H1 (cell line): Measurements from ENCODE around the gene PPA1. TPM values are rescaled to one million over a fixed set of nuclear protein-coding genes. Genes with fewer than 3 reads are reported as not detected.

Source experiments
- CTCF ChIA-PET: fragments of 300-600 bp; sonication (Branson Sonifier 250); formaldehyde crosslinking; loops from one replicate; lab custom pipeline; 2021; ENCODE audit not compliant: partially characterized antibody; lab: Charles Lee
- POLR2A ChIA-PET: fragments of 300-600 bp; sonication (Branson Sonifier 250); formaldehyde crosslinking; loops from one replicate; lab custom pipeline; 2021; ENCODE audit warnings: inconsistent platforms; ENCODE audit not compliant: partially characterized antibody; lab: Charles Lee
- DNase-seq, 2 experiments: peaks; one replicate each; pipeline versions ENCODE4 v3.0.0 to v3.0.0-alpha.2; 2010 to 2022; ENCODE audit warnings: low spot score in 2 of 2, low read depth in 1 of 2, mixed read lengths in 1 of 2
- FAIRE-seq: peaks from 2 replicates; lab custom pipeline; 2011; peaks lifted over from hg19 to GRCh38; lab: Jason Lieb, UNC
- H2AFZ ChIP-seq: 2 replicates; pipeline ENCODE4 v1.8.1; 2012; ENCODE audit warnings: low read length, inconsistent platforms
- H2AK5ac ChIP-seq: 2 replicates; pipeline ENCODE4 v1.6.1; 2013; ENCODE audit warnings: low read depth, low read length
- H2BK120ac ChIP-seq: replicated peaks from 2 replicates; pipeline ENCODE3; 2013; ENCODE audit warnings: low read depth, low read length, inconsistent platforms
- H2BK12ac ChIP-seq: 2 replicates; pipeline ENCODE4 v1.6.1; 2013; ENCODE audit warnings: low read depth, low read length
- H2BK15ac ChIP-seq: 2 replicates; pipeline ENCODE4 v1.6.1; 2013; ENCODE audit warnings: low read length
- H2BK20ac ChIP-seq: 2 replicates; pipeline ENCODE4 v1.6.1; 2013; ENCODE audit warnings: low read length
- H2BK5ac ChIP-seq: 2 replicates; pipeline ENCODE4 v1.6.1; 2013; ENCODE audit warnings: low read depth, low read length
- H3K14ac ChIP-seq: 2 replicates; pipeline ENCODE4 v1.6.1; 2013; ENCODE audit warnings: inconsistent platforms; ENCODE audit not compliant: insufficient read length
- H3K18ac ChIP-seq: 2 replicates; pipeline ENCODE4 v1.6.1; 2013; ENCODE audit warnings: low read length; ENCODE audit errors: extremely low read depth
- H3K23ac ChIP-seq: 2 replicates; pipeline ENCODE4 v1.6.1; 2013; ENCODE audit warnings: inconsistent platforms; ENCODE audit not compliant: insufficient read length
- H3K23me2 ChIP-seq: 2 replicates; pipeline ENCODE4 v1.6.1; 2013; ENCODE audit warnings: low read depth, low read length
- H3K27ac ChIP-seq: 2 replicates; pipeline ENCODE4 v1.6.1; 2011; ENCODE audit warnings: low read depth, low read length, inconsistent platforms
- H3K27me3 ChIP-seq, 4 experiments: replicated peaks in 1 of 4; 1 replicate in 1 of 4; 2 replicates in 3 of 4; pipeline versions ENCODE4 v1.6.1 to v1.8.1; 2011 to 2013; ENCODE audit warnings: low read length in 3 of 4, mild to moderate bottlenecking in 3 of 4, inconsistent platforms in 2 of 4, mixed read lengths in 2 of 4, moderate library complexity in 1 of 4; ENCODE audit not compliant: control insufficient read depth in 3 of 4, insufficient read depth in 3 of 4; ENCODE audit errors: extremely low read depth in 1 of 4
- H3K36me3 ChIP-seq, 4 experiments: 2 replicates each; pipeline versions ENCODE4 v1.6.1 to v1.8.1; 2011 to 2013; ENCODE audit warnings: mild to moderate bottlenecking in 4 of 4, low read length in 3 of 4, moderate library complexity in 2 of 4, control low read depth in 1 of 4, inconsistent platforms in 1 of 4; ENCODE audit not compliant: insufficient read depth in 4 of 4, control insufficient read depth in 2 of 4
- H3K4ac ChIP-seq: replicated peaks from 2 replicates; pipeline ENCODE3; 2013; ENCODE audit warnings: low read length, low read depth, mixed read lengths, inconsistent platforms; ENCODE audit not compliant: insufficient read length
- H3K4me1 ChIP-seq, 4 experiments: replicated peaks in 1 of 4; 1 replicate in 1 of 4; 2 replicates in 3 of 4; pipeline versions ENCODE4 v1.6.1 to v1.8.1; 2011 to 2013; ENCODE audit warnings: low read length in 3 of 4, inconsistent platforms in 2 of 4, mixed read lengths in 1 of 4; ENCODE audit not compliant: insufficient read depth in 4 of 4, control insufficient read depth in 3 of 4
- H3K4me2 ChIP-seq, 2 experiments: 2 replicates each; pipeline versions ENCODE4 v1.6.1 to v1.8.1; 2011 to 2013; ENCODE audit warnings: low read depth in 2 of 2, low read length in 2 of 2, control low read depth in 1 of 2, inconsistent platforms in 1 of 2, mild to moderate bottlenecking in 1 of 2; ENCODE audit not compliant: insufficient read depth in 1 of 2
- H3K4me3 ChIP-seq, 4 experiments: fragments of 200-600, 300-600 bp in 1 of 4; sonication (generic), shearing (Covaris generic), sonication (Bioruptor Twin) in 1 of 4; 2 replicates each; pipeline versions ENCODE4 v1.5.1 to v1.8.1; 2011 to 2016; ENCODE audit warnings: low read length in 4 of 4, low read depth in 3 of 4, control low read depth in 2 of 4, inconsistent platforms in 2 of 4, mild to moderate bottlenecking in 2 of 4, mixed read lengths in 1 of 4, moderate library complexity in 1 of 4; ENCODE audit not compliant: insufficient read depth in 2 of 4; ENCODE audit errors: extremely low read depth in 1 of 4
- H3K56ac ChIP-seq: replicated peaks from 2 replicates; pipeline ENCODE3; 2013; ENCODE audit warnings: low read depth, mild to moderate bottlenecking, mixed read lengths, low read length, inconsistent platforms; ENCODE audit not compliant: insufficient read length
- H3K79me1 ChIP-seq: 2 replicates; pipeline ENCODE4 v1.6.1; 2013; ENCODE audit warnings: low read depth, low read length, control low read depth
- H3K79me2 ChIP-seq, 2 experiments: 2 replicates each; pipeline versions ENCODE4 v1.6.1 to v1.8.1; 2012 to 2013; ENCODE audit warnings: low read length in 2 of 2, mild to moderate bottlenecking in 2 of 2, inconsistent platforms in 1 of 2; ENCODE audit not compliant: insufficient read depth in 2 of 2, control insufficient read depth in 1 of 2
- H3K9ac ChIP-seq, 4 experiments: replicated peaks in 1 of 4; 1 replicate in 1 of 4; 2 replicates in 3 of 4; pipeline versions ENCODE4 v1.6.1 to v1.8.1; 2011 to 2013; ENCODE audit warnings: low read depth in 3 of 4, low read length in 3 of 4, control low read depth in 2 of 4, mild to moderate bottlenecking in 2 of 4, moderate library complexity in 2 of 4, inconsistent platforms in 1 of 4; ENCODE audit errors: extremely low read depth in 1 of 4
- H3K9me3 ChIP-seq, 2 experiments: 2 replicates each; pipeline versions ENCODE4 v1.6.1 to v1.8.1; 2012 to 2013; ENCODE audit warnings: mild to moderate bottlenecking in 2 of 2, moderate library complexity in 2 of 2, control low read depth in 1 of 2, inconsistent platforms in 1 of 2, low read depth in 1 of 2, low read length in 1 of 2, mixed read lengths in 1 of 2; ENCODE audit not compliant: insufficient read depth in 2 of 2
- H4K20me1 ChIP-seq, 2 experiments: replicated peaks in 1 of 2; 2 replicates each; pipeline versions ENCODE3 to v1.8.1; 2011 to 2013; ENCODE audit warnings: inconsistent platforms in 2 of 2, low read length in 2 of 2, mild to moderate bottlenecking in 1 of 2; ENCODE audit not compliant: insufficient read depth in 2 of 2, control insufficient read depth in 1 of 2
- H4K5ac ChIP-seq: 2 replicates; pipeline ENCODE4 v1.6.1; 2013; ENCODE audit warnings: low read length, low read depth, mixed read lengths, inconsistent platforms; ENCODE audit not compliant: insufficient read length
- H4K8ac ChIP-seq: 2 replicates; pipeline ENCODE4 v1.8.0; 2013; ENCODE audit warnings: mild to moderate bottlenecking, moderate library complexity, low read length, inconsistent platforms; ENCODE audit not compliant: insufficient read depth; ENCODE audit errors: extremely low read depth
- H4K91ac ChIP-seq: replicated peaks from 2 replicates; pipeline ENCODE3; 2013; ENCODE audit warnings: low read length, mixed read lengths, inconsistent platforms; ENCODE audit not compliant: insufficient read length
- CREB1 ChIP-seq: IDR thresholded peaks from 2 replicates; pipeline ENCODE4 v1.6.1; 2012; ENCODE audit warnings: inconsistent platforms
- E2F6 ChIP-seq: IDR thresholded peaks from 2 replicates; pipeline ENCODE4 v1.6.1; 2012; ENCODE audit warnings: inconsistent platforms
- SUZ12 ChIP-seq: fragments of 200-600 bp; sonication (generic); IDR thresholded peaks from 2 replicates; pipeline ENCODE4 v1.6.1; 2012; ENCODE audit warnings: mild to moderate bottlenecking, inconsistent platforms, low read length, moderate library complexity, mixed read lengths
- WGBS, 2 experiments: shearing (Covaris generic) in 1 of 2; methylation state at CpG; one replicate each; pipeline versions ENCODE4 v1.1.6 to v1.1.7; 2013 to 2015; ENCODE audit warnings: low lambda C conversion rate in 2 of 2, mixed read lengths in 2 of 2, inconsistent platforms in 1 of 2, low coverage in 1 of 2, missing lambda C conversion rate in 1 of 2; ENCODE audit not compliant: insufficient replicate concordance in 2 of 2, insufficient coverage in 1 of 2, insufficient read length in 1 of 2; ENCODE audit errors: extremely low coverage in 1 of 2, missing lambda C conversion rate in 1 of 2; 5-methylcytosine and 5-hydroxymethylcytosine counted together
- polyA plus RNA-seq, 7 experiments: library from polyadenylated mRNA; depleted of rRNA in 3 of 7; stranded (reverse) in 5 of 7; unstranded in 2 of 7; fragments of >200 nt in 5 of 7; fragments of 200-250 nt in 2 of 7; gene quantifications; 1 replicate in 5 of 7; 2 replicates in 1 of 7; 4 replicates in 1 of 7; pipeline versions ENCODE4 v1.2.1 to v1.2.3, GENCODE V29; 2011 to 2013; ENCODE audit warnings: missing spikeins in 2 of 7, mixed read lengths in 2 of 7
- total RNA-seq: library from RNA; stranded (reverse); fragmentation: NEBNext Ultra II Directional; extraction: Animal tissue kit (Norgen Biotek cat#: 25700); gene quantifications from 2 replicates; pipeline ENCODE4 v1.2.1, GENCODE V29; 2021

Gene PPA1
- total and polyA plus RNA-seq, 2 of the 8 experiments (the other 6 are each of a cell fraction or from before 2014, with no cell fraction given), result 77.0 to 191 TPM

- no peak overlapping the region for H2BK120ac ChIP-seq
- H3K27ac ChIP-seq, result no peak overlapping the region
- no peak overlapping the region for H3K56ac ChIP-seq
- no peaks in the 10 kb centered on the region for H3K79me1 ChIP-seq
- H4K5ac ChIP-seq, result no peak overlapping the region
- TF ChIP-seq E2F6, result no peak
- TF ChIP-seq CREB1, result no peak
- TF ChIP-seq SUZ12, result no peak
- no peak overlapping the region for H2BK5ac ChIP-seq
- CTCF ChIA-PET, result interaction anchor here (1.0 to 1.7 kb wide), 3 partner anchors 14 to 61 kb away, joined by 3 to 9 read pairs (median 4); partner anchors contain the start of gene TYSND1
- 92% methylated on average over 1 of the region's 1 CpG; no CpG with 5 or more reads in 1 of the 2 experiments for WGBS, 2 experiments
- FAIRE-seq (no peak), DNase-seq (no peak)
- H2BK12ac ChIP-seq, result no peak overlapping the region
- no peak overlapping the region for H2BK20ac ChIP-seq
- POLR2A ChIA-PET, result no interaction called here
- no peak overlapping the region for H2AK5ac ChIP-seq
- H2AFZ ChIP-seq, result no peak overlapping the region
- no peak overlapping the region for H3K14ac ChIP-seq
- no peak overlapping the region for H3K4me3 ChIP-seq
- peaks cover 13 to 52% of the 10 kb centered on the region in 2 experiments for H3K79me2 ChIP-seq
- H3K4me1 ChIP-seq, result 0 out of 7 replicates have a peak, but pooled peaks cover 0 to 2% (median 0%) of the 10 kb centered on the region in 4 experiments
- peaks cover 2 to 44% (median 15%) of the 10 kb centered on the region in 4 experiments; a peak in 6 of 8 replicates for H3K36me3 ChIP-seq
- H4K91ac ChIP-seq, result no peak overlapping the region
- no peaks in the 10 kb centered on the region for H3K9me3 ChIP-seq
- H4K20me1 ChIP-seq, result peaks cover 9 to 17% of the 10 kb centered on the region in 2 experiments
- H3K27me3 ChIP-seq, result no peaks in the 10 kb centered on the region
- H3K23ac ChIP-seq, result no peak overlapping the region
- no peak overlapping the region for H4K8ac ChIP-seq
- no peak overlapping the region for H3K18ac ChIP-seq
- no peak overlapping the region for H2BK15ac ChIP-seq
- no peak overlapping the region for H3K9ac ChIP-seq
- no peak overlapping the region for H3K4ac ChIP-seq
- H3K23me2 ChIP-seq, result no peaks in the 10 kb centered on the region
- H3K4me2 ChIP-seq, result no peak overlapping the region
These were observed 72.4 kb downstream of the PPA1 start for GRCh38 chr10:70160798-70161197.
